ENCODE results near the gene TMEM190.

GRCh38 chr19:55385724-55386492, 9.3 kb downstream of the TMEM190 start, which contains the start of gene RPL28:
- TF ChIP-seq, protein P1, sequence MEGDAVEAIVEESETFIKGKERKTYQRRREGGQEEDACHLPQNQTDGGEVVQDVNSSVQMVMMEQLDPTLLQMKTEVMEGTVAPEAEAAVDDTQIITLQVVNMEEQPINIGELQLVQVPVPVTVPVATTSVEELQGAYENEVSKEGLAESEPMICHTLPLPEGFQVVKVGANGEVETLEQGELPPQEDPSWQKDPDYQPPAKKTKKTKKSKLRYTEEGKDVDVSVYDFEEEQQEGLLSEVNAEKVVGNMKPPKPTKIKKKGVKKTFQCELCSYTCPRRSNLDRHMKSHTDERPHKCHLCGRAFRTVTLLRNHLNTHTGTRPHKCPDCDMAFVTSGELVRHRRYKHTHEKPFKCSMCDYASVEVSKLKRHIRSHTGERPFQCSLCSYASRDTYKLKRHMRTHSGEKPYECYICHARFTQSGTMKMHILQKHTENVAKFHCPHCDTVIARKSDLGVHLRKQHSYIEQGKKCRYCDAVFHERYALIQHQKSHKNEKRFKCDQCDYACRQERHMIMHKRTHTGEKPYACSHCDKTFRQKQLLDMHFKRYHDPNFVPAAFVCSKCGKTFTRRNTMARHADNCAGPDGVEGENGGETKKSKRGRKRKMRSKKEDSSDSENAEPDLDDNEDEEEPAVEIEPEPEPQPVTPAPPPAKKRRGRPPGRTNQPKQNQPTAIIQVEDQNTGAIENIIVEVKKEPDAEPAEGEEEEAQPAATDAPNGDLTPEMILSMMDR (IDR thresholded peaks at IDR 0.05), result no peak
- TF ChIP-seq EZH2 (IDR thresholded peaks at IDR 0.05; ENCODE audit: borderline replicate concordance, insufficient read depth, low read depth, low read length, poor library complexity, severe bottlenecking), result no peak

All from B cell (primary cell).